22Rv1 (cell line): ENCODE measurements around the gene CAPZA1.

ENCODE experiments used
- CTCF ChIP-seq: fragments of 450-650 bp; IDR thresholded peaks from 2 replicates; pipeline ENCODE4 v1.5.1; 2017; ENCODE audit warnings: mild to moderate bottlenecking
- ZFX ChIP-seq: fragments of 450-650 bp; IDR thresholded peaks from 2 replicates; pipeline ENCODE4 v1.6.1; 2017; ENCODE audit warnings: antibody characterized with exemption, borderline replicate concordance

DNA sequence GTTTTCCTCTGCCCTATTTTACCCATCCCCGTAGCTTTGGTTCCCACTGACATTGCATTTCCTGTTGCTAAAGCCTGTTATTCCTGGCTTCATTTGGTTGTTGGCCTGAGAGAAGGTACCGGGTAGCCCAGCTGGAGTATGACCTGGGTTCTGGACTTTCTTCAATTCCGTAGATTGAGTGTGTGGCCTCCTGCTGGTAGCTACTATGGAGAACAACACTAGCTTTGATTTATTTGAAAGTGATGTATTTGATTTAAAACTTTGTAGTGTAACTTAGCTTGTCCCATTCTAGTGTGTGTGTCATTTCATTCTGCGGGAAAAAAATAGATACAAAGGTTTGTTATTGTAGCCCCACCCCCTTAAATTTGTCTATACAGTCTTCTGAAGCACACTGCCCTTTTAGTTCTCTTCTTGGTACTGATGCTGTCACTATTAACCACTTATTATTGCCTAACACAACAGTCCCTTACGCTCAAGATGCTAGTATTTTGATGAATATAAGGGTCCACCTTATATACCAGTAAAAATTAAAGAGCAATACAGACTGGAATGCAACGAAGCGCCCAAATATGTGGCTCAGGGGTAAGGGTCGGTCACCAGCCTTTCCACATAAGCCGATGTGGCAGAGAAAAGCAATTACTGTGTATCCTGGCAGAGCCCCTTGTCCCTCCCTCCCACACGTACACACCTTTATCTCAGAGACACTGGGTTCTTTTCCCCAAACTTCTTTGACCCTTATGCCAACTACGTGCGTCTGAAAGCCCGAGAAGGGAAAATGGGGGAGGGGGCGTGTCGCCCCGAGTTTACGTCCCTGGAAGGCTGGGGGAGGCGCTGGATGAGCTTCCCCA is 54.2 kb downstream of the CAPZA1 start:
- TF ChIP-seq CTCF (peak; percentile 61), ZFX (no peak)
